Stimulated activated naive CD8-positive, alpha-beta T cell treated with anti-CD3 and anti-CD28 coated beads, Interleukin-15, amount 100 ng/mL, for 72 hours (primary cell): ENCODE results near the gene VPS9D1.

Experiments used
- ATAC-seq: fragments of 150-1000 bp; cut with Tn5 transposase; 2 replicates; pipeline ENCODE4 v1.10.0; 2021; ENCODE audit warnings: mild to moderate bottlenecking, moderate library complexity
- DNase-seq, 2 donors: peaks; one replicate each; pipeline ENCODE4 v3.0.0; 2021 to 2022
- H3K27ac Mint-ChIP-seq, 2 donors: one replicate each; pipeline ENCODE4 v1.8.0; 2022; ENCODE audit warnings: mild to moderate bottlenecking in 2 of 2, mixed read lengths in 2 of 2, moderate library complexity in 2 of 2
- H3K27me3 Mint-ChIP-seq: one replicate; pipeline ENCODE4 v1.8.0; 2022; ENCODE audit warnings: mixed read lengths
- H3K4me1 Mint-ChIP-seq: one replicate; pipeline ENCODE4 v1.8.0; 2022; ENCODE audit warnings: mild to moderate bottlenecking, mixed read lengths
- H3K4me3 Mint-ChIP-seq, 2 donors: one replicate each; pipeline ENCODE4 v1.8.0; 2022; ENCODE audit warnings: mild to moderate bottlenecking in 2 of 2, mixed read lengths in 2 of 2, moderate library complexity in 1 of 2
- H3K9me3 Mint-ChIP-seq, 2 donors: one replicate each; pipeline ENCODE4 v1.8.0; 2022; ENCODE audit warnings: mixed read lengths in 2 of 2

VPS9D1 gene

GRCh38 chr16:89738538-89739317, 18.0 kb upstream of the VPS9D1 start:
- no peaks in the 10 kb centered on the region for H3K27me3 Mint-ChIP-seq
- peaks cover 36% of the 10 kb centered on the region for H3K4me1 Mint-ChIP-seq
- DNase-seq (no peak), ATAC-seq (no peak)
- H3K9me3 Mint-ChIP-seq = no peaks in the 10 kb centered on the region
- peak overlapping the region in 1 of 2 donors; percentile 59 for H3K27ac Mint-ChIP-seq
- no peak overlapping the region for H3K4me3 Mint-ChIP-seq

GRCh38 chr16:89738072-89738377, 17.3 kb upstream of the VPS9D1 start:
- H3K9me3 Mint-ChIP-seq = no peaks in the 10 kb centered on the region
- DNase-seq (no peak), ATAC-seq (no peak)
- no peaks in the 10 kb centered on the region for H3K27me3 Mint-ChIP-seq
- no peak overlapping the region for H3K4me3 Mint-ChIP-seq
- peaks cover 34% of the 10 kb centered on the region for H3K4me1 Mint-ChIP-seq
- peak overlapping the region in 1 of 2 donors; percentile 78 for H3K27ac Mint-ChIP-seq

GRCh38 chr16:89737341-89738071, 16.8 kb upstream of the VPS9D1 start:
- no peaks in the 10 kb centered on the region for H3K9me3 Mint-ChIP-seq
- peak; percentile 84 for ATAC-seq
- peak; percentile 44 to 61 for DNase-seq
- no peak overlapping the region for H3K4me3 Mint-ChIP-seq
- peaks cover 36% of the 10 kb centered on the region for H3K4me1 Mint-ChIP-seq
- peak overlapping the region in 1 of 2 donors; percentile 78 for H3K27ac Mint-ChIP-seq
- H3K27me3 Mint-ChIP-seq = no peaks in the 10 kb centered on the region

- H3K4me3 Mint-ChIP-seq = no peak overlapping the region
- H3K9me3 Mint-ChIP-seq = no peaks in the 10 kb centered on the region
- DNase-seq (no peak), ATAC-seq (no peak)
- no peaks in the 10 kb centered on the region for H3K27me3 Mint-ChIP-seq
- no peak overlapping the region for H3K27ac Mint-ChIP-seq
- H3K4me1 Mint-ChIP-seq = peaks cover 44% of the 10 kb centered on the region
These were observed 15.9 kb upstream of the VPS9D1 start for GRCh38 chr16:89736554-89736953.

GRCh38 chr16:89733792-89734191, 13.1 kb upstream of the VPS9D1 start:
- H3K9me3 Mint-ChIP-seq = no peaks in the 10 kb centered on the region
- H3K4me1 Mint-ChIP-seq = peaks cover 61% of the 10 kb centered on the region
- ATAC-seq (no peak), DNase-seq (no peak)
- H3K4me3 Mint-ChIP-seq = no peak overlapping the region
- H3K27ac Mint-ChIP-seq = no peak overlapping the region
- H3K27me3 Mint-ChIP-seq = no peaks in the 10 kb centered on the region

GRCh38 chr16:89733322-89733721, 12.6 kb upstream of the VPS9D1 start:
- Mint-ChIP-seq H3K4me1 (peaks cover 59% of the 10 kb centered on the region), H3K27ac (peak overlapping the region in 1 of 2 donors; percentile 12), H3K27me3 (no peaks in the 10 kb centered on the region), H3K9me3 (no peaks in the 10 kb centered on the region), H3K4me3 (no peak overlapping the region)
- ATAC-seq (no peak), DNase-seq (no peak)

- Mint-ChIP-seq H3K4me3 (no peak overlapping the region), H3K27ac (peak overlapping the region; percentile 12 to 37), H3K4me1 (peaks cover 56% of the 10 kb centered on the region), H3K9me3 (no peaks in the 10 kb centered on the region), H3K27me3 (no peaks in the 10 kb centered on the region)
- ATAC-seq (no peak), DNase-seq (no peak)
These were observed 12.2 kb upstream of the VPS9D1 start for GRCh38 chr16:89732918-89733242.

GRCh38 chr16:89732142-89732917, 11.6 kb upstream of the VPS9D1 start:
- Mint-ChIP-seq H3K27ac (peak overlapping the region in 1 of 2 donors; percentile 79), H3K4me1 (peaks cover 56% of the 10 kb centered on the region), H3K9me3 (no peaks in the 10 kb centered on the region), H3K4me3 (no peak overlapping the region), H3K27me3 (no peaks in the 10 kb centered on the region)
- DNase-seq = no peak
- peak; percentile 50 for ATAC-seq

- no peak overlapping the region for H3K4me3 Mint-ChIP-seq
- H3K27me3 Mint-ChIP-seq = no peaks in the 10 kb centered on the region
- H3K9me3 Mint-ChIP-seq = no peaks in the 10 kb centered on the region
- DNase-seq (no peak), ATAC-seq (no peak)
- peaks cover 54% of the 10 kb centered on the region for H3K4me1 Mint-ChIP-seq
- H3K27ac Mint-ChIP-seq = peak overlapping the region in 1 of 2 donors; percentile 67
These were observed 10.0 kb upstream of the VPS9D1 start for GRCh38 chr16:89730610-89731234.

GRCh38 chr16:89729863-89730593, 9.3 kb upstream of the VPS9D1 start:
- ATAC-seq = no peak
- no peak for DNase-seq
- no peaks in the 10 kb centered on the region for H3K27me3 Mint-ChIP-seq
- no peaks in the 10 kb centered on the region for H3K9me3 Mint-ChIP-seq
- H3K27ac Mint-ChIP-seq = peak overlapping the region in 1 of 2 donors; percentile 67
- H3K4me3 Mint-ChIP-seq = no peak overlapping the region
- peaks cover 54% of the 10 kb centered on the region for H3K4me1 Mint-ChIP-seq

GRCh38 chr16:89729293-89729692, 8.6 kb upstream of the VPS9D1 start:
- ATAC-seq (no peak), DNase-seq (no peak)
- Mint-ChIP-seq H3K4me3 (no peak overlapping the region), H3K27me3 (no peaks in the 10 kb centered on the region), H3K9me3 (no peaks in the 10 kb centered on the region), H3K27ac (peak overlapping the region in 1 of 2 donors; percentile 54), H3K4me1 (peaks cover 62% of the 10 kb centered on the region)

- no peaks in the 10 kb centered on the region for H3K27me3 Mint-ChIP-seq
- H3K9me3 Mint-ChIP-seq = no peaks in the 10 kb centered on the region
- H3K27ac Mint-ChIP-seq = peak overlapping the region; percentile 49 to 54
- DNase-seq (no peak), ATAC-seq (no peak)
- no peak overlapping the region for H3K4me3 Mint-ChIP-seq
- peaks cover 73% of the 10 kb centered on the region for H3K4me1 Mint-ChIP-seq
These were observed 6.9 kb upstream of the VPS9D1 start for GRCh38 chr16:89727406-89728120.

- no peaks in the 10 kb centered on the region for H3K27me3 Mint-ChIP-seq
- H3K9me3 Mint-ChIP-seq = no peaks in the 10 kb centered on the region
- peak; percentile 82 for ATAC-seq
- H3K4me3 Mint-ChIP-seq = peak overlapping the region; percentile 88 to 93
- peaks cover 59% of the 10 kb centered on the region for H3K4me1 Mint-ChIP-seq
- peak; percentile 85 to 92 for DNase-seq
- H3K27ac Mint-ChIP-seq = peak overlapping the region; percentile 74 to 82
These were observed 2.9 kb upstream of the VPS9D1 start for GRCh38 chr16:89723279-89724250.
